Measurements from ENCODE around the gene MED16.

Gene MED16

GRCh38 chr19:928471-929202 is 35.6 kb upstream of the MED16 start:
- DNase-seq = no peak

- no peak for DNase-seq
Measured at GRCh38 chr19:927780-928401, 34.9 kb upstream of the MED16 start.

GRCh38 chr19:927351-927779 is 34.4 kb upstream of the MED16 start:
- no peak for DNase-seq

- no peak for DNase-seq
Measured at GRCh38 chr19:926589-927350, 33.8 kb upstream of the MED16 start.

GRCh38 chr19:926323-926588 is 33.3 kb upstream of the MED16 start:
- no peak for DNase-seq

- no peak for DNase-seq
Measured at GRCh38 chr19:925526-926322, 32.7 kb upstream of the MED16 start, which contains the start of gene ARID3A. Gene ARID3A, plus strand, starts transcription at chr19:926035. Its CDS starts 3,494 bp downstream, at chr19:929529.

GRCh38 chr19:925087-925525 is 32.1 kb upstream of the MED16 start:
- no peak for DNase-seq

- DNase-seq = no peak
Measured at GRCh38 chr19:924553-925086, 31.6 kb upstream of the MED16 start.

GRCh38 chr19:920051-920864 is 27.3 kb upstream of the MED16 start:
- no peak for DNase-seq

GRCh38 chr19:919199-920050 is 26.4 kb upstream of the MED16 start:
- DNase-seq = no peak

- no peak for DNase-seq
Measured at GRCh38 chr19:918481-919198, 25.7 kb upstream of the MED16 start.

GRCh38 chr19:918152-918437 is 25.1 kb upstream of the MED16 start:
- no peak for DNase-seq

- DNase-seq = no peak
Measured at GRCh38 chr19:917323-918151, 24.6 kb upstream of the MED16 start, which contains the start of gene KISS1R. Gene KISS1R, plus strand, starts transcription at chr19:917333. Its CDS starts 170 bp downstream, at chr19:917503.

GRCh38 chr19:916645-917322 is 23.8 kb upstream of the MED16 start:
- DNase-seq = no peak

DNA sequence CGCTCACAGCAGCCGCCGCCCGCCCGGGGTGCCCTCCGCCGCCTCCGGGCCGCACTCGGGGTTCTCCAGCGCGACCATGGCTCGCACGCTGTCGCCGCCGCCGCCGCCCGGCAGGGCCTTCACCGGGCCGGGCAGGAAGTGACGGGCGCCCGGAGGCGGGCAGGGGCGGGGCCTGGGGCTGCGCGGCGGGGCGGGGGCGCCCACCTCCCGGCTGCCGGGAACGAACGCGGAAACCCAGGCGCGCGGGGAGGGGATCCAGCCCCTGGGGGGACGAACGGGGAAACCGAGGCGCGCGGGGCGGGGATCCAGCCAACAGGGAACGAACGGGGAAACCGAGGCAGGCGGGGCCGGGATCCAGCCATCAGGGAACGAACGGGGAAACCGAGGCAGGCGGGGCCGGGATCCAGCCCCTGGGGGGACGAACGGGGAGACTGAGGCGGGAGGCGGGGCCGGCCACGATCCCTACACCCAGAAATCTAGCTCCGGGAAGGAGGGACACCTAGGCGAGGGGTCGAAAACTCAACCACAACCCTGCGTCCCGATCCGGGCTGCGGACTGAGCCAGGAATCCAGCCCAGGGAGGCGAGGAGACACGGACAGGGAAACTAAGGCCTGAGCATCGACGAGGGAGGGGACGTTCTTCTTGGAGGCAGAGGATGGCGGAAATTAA is 20.2 kb upstream of the MED16 start, which contains the start of gene R3HDM4:
Gene R3HDM4 (minus strand): TSS at position 140 of the 669 bp plus-strand sequence. CDS start 62 bp downstream, at position 78.
- DNase-seq = no peak

DNA sequence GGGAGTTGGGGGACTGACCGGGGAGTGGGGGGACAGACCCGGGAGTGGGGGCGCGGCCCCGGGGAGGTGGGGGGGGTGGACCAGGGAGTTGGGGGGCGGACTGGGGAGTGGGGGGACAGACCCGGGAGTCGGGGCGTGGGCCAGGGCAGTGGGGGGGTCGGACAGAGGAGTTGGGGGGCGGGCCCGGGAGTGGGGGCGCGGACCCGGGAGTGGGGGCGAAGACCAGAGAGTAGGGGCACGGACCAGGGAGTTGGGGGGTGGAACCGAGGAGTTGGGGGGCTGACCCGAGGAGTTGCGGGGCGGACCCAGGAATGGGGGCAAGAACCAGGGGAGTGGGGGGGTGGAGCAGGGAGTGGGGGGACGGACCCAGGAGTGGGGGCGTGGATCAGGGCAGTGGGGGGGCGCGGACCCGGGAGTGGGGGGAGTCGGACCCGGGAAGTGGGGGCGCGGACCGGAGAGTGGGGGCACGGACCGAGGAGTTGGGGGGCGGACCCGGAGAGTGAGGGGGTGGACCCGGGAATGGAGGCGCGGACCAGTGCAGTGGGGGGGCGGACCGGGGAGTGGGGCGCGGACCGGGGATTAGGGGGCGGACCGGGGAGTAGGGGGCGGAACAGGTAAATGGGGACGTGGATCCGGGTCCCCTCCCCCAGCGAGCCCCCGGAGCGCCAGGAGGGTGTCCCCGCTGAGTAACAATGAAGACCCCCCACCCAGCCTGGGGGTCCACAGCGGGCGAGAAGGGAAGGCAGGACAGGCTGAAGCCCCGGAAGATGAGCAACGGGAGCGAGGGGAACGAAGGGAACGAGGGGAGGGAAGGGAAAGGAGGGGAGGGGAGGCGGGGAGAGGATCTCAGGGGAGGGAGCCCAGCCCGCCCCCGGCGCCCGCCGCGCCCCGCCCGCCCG is 19.4 kb upstream of the MED16 start:
- no peak for DNase-seq

Measured in cortex of kidney (tissue), 1 donor.